ENCODE results near the gene CDH6. TPM values are rescaled to one million over a fixed set of nuclear protein-coding genes. Genes with fewer than 3 reads are reported as not detected.

The CDH6 gene
- not detected in 2 replicates for total RNA-seq

DNA sequence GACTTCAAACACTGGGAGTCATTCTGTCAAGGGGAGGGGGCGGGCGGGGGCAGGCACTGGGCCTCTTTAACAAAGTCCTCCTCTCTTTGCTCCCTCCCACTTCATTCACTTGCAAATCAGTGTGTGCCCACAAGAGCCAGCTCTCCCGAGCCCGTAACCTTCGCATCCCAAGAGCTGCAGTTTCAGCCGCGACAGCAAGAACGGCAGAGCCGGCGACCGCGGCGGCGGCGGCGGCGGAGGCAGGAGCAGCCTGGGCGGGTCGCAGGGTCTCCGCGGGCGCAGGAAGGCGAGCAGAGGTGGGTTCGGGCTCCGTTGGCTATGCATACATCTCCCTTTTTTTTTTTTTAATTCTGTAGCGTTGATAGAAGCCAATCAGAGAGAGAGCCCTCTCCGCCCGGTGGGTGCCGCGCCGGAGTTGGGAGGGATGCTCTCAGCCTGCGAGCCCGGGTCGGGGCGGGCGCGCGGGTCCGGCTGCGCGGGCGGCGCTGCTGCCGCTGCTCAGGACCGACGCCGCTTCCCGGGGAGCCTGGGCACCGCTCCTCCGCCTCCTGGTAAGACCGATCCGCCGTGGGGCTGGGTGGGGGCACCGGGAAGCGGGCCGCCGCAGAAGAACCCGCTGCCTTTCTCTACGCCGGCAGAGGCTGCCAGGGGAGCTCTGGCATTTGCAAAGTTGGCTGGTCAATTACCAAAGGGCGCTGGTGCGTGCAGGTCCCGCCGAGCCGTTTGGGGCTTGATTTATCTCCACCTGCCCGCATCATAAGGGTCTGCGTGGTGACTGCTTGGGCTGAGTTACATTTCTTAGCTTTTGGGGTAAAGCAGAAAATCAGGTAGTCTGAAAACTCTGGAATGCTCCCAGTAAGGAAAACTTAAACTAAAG is at the start of gene CDH6:
TSS of gene CDH6 (plus strand) at position 96 of the 877 bp plus-strand sequence. CDS start 73,788 bp downstream, outside the sequence.
- Mint-ChIP-seq H3K27ac (no peak within 1 kb of the TSS), H3K4me1 (peaks cover 2% of the 10 kb centered on the region), H3K27me3 (peaks cover 29% of the 10 kb centered on the region), H3K36me3 (ENCODE audit: low read depth) (no peaks in the 10 kb centered on the region), H3K4me3 (no peak within 1 kb of the TSS), H3K9me3 (no peaks in the 10 kb centered on the region)
- ChIA-PET POLR2A (no interaction called here), CTCF (no interaction called here)
- intact Hi-C loops (cut with micrococcal nuclease): no loop called here
- DNase-seq (no peak), ATAC-seq (ENCODE audit: low read depth) (no peak)
- TF ChIP-seq, protein P1, sequence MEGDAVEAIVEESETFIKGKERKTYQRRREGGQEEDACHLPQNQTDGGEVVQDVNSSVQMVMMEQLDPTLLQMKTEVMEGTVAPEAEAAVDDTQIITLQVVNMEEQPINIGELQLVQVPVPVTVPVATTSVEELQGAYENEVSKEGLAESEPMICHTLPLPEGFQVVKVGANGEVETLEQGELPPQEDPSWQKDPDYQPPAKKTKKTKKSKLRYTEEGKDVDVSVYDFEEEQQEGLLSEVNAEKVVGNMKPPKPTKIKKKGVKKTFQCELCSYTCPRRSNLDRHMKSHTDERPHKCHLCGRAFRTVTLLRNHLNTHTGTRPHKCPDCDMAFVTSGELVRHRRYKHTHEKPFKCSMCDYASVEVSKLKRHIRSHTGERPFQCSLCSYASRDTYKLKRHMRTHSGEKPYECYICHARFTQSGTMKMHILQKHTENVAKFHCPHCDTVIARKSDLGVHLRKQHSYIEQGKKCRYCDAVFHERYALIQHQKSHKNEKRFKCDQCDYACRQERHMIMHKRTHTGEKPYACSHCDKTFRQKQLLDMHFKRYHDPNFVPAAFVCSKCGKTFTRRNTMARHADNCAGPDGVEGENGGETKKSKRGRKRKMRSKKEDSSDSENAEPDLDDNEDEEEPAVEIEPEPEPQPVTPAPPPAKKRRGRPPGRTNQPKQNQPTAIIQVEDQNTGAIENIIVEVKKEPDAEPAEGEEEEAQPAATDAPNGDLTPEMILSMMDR (IDR thresholded peaks at IDR 0.05): no peak

DNA sequence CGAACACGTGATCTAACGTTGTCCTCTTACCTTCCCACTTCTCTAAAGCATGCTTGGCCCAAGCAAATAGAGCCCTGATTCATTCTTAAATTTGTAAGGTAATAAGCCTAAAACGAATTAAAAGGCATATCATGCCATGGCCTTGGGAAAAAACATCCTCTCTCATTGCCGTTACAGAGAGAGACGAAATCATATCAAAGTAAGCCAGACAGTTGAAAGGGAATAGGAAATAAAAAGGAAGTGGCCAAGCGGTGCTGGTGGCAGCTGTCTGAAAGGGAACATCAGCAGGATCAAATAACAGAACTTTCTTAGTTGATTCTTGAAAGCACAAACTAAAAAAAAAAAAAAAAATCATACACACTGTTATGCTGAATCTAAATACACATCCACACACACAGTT is 49.1 kb upstream of the CDH6 start:
- Mint-ChIP-seq H3K27me3 (no peaks in the 10 kb centered on the region), H3K36me3 (ENCODE audit: low read depth) (no peaks in the 10 kb centered on the region), H3K9me3 (peaks cover 2% of the 10 kb centered on the region), H3K4me3 (no peak overlapping the region), H3K4me1 (no peaks in the 10 kb centered on the region), H3K27ac (no peak overlapping the region)
- no peak for DNase-seq
- intact Hi-C loops (cut with micrococcal nuclease): no loop called here
- ChIA-PET CTCF (no interaction called here), POLR2A (no interaction called here)
- ATAC-seq (ENCODE audit: low read depth): no peak
- TF ChIP-seq, protein P1 (IDR thresholded peaks at IDR 0.05): no peak

DNA sequence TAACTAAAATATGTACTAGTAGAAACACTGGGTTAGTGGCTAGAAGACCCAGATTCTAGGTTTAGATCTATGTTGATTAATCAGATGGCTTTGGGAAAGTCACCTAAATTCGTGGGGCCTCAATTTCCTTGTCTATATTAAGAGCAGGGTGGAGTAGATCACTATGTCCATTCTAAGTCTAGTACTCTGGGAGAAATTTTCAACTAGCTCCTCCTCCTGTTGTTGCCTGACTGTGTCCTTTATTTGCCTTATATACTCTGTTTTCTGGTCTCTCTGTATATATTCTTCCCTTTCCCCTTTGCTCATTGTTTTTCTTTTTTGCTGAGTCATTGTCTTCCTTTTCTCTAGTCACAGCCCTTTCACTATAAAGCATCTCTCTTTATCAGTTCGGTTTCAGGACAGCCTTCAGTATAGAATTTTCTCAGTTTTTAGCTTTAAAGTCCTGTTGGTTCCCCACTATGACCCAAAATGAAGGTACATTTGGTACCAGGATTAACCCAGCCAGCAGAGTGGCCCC is 44.5 kb upstream of the CDH6 start:
- no peaks in the 10 kb centered on the region for H3K27me3 Mint-ChIP-seq
- DNase-seq (no peak), ATAC-seq (ENCODE audit: low read depth) (no peak)
- peaks cover 2% of the 10 kb centered on the region for H3K9me3 Mint-ChIP-seq
- POLR2A ChIA-PET: no interaction called here
- H3K4me3 Mint-ChIP-seq: no peak overlapping the region
- intact Hi-C loops (cut with micrococcal nuclease): no loop called here
- CTCF ChIA-PET: no interaction called here
- H3K4me1 Mint-ChIP-seq: no peaks in the 10 kb centered on the region
- H3K36me3 Mint-ChIP-seq (ENCODE audit: low read depth): no peaks in the 10 kb centered on the region
- TF ChIP-seq, protein P1 (IDR thresholded peaks at IDR 0.05): no peak
- no peak overlapping the region for H3K27ac Mint-ChIP-seq

DNA sequence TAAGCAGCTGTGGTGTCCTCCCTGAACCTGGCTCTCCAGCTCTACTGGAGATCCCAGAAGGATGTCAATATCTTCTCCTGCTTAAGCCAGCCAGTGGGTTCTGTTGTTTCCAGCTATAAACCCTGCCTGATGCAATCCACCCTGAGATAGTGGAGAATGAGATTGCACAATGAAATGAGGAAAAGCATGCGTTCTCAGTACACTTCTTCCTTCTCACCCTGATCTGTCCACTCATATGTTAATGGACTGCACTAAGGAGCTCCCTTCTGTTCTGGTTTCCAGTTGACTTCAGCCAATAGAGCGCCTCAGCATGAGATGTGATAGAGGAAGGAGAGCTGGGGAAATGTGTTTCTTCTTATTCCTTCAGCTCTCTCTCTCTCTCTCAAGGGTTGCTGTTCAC is 40.0 kb upstream of the CDH6 start:
- ATAC-seq (ENCODE audit: low read depth): no peak
- POLR2A ChIA-PET: no interaction called here
- H3K27me3 Mint-ChIP-seq: no peaks in the 10 kb centered on the region
- CTCF ChIA-PET: no interaction called here
- no peaks in the 10 kb centered on the region for H3K4me1 Mint-ChIP-seq
- no peak for DNase-seq
- no peaks in the 10 kb centered on the region for H3K36me3 Mint-ChIP-seq (ENCODE audit: low read depth)
- TF ChIP-seq, protein P1 (IDR thresholded peaks at IDR 0.05): no peak
- intact Hi-C loops (cut with micrococcal nuclease): no loop called here
- H3K9me3 Mint-ChIP-seq: no peaks in the 10 kb centered on the region
- no peak overlapping the region for H3K4me3 Mint-ChIP-seq
- H3K27ac Mint-ChIP-seq: no peak overlapping the region

DNA sequence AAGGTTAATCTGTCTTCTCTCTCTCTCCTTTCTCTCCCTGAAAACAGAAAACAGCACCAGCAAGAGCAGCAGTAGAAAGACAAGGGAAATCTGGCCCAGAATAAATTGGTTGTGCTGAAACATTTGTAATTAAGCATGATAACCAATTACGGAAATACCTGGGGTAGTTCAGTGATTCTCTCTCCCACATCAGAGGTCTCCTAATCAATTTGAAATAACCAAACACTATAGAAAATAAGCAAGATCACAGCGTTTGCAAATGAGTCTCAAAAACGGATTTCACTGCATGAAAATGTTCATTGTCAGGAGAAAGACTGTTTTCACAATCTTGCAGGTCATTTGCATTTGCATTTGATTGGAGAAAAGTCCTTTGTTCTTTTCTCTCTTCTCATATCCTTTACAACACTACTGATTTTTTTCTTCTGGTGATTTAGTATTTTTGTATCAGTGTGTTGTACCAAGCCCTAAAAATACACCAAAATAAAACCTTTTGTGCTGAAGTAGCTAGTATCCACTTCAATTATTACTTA is 36.8 kb upstream of the CDH6 start:
- intact Hi-C loops (cut with micrococcal nuclease): no loop called here
- DNase-seq: no peak
- Mint-ChIP-seq H3K4me1 (no peaks in the 10 kb centered on the region), H3K27ac (no peak overlapping the region), H3K27me3 (no peaks in the 10 kb centered on the region), H3K4me3 (no peak overlapping the region), H3K36me3 (ENCODE audit: low read depth) (no peaks in the 10 kb centered on the region), H3K9me3 (no peaks in the 10 kb centered on the region)
- ChIA-PET POLR2A (no interaction called here), CTCF (no interaction called here)
- TF ChIP-seq, protein P1 (IDR thresholded peaks at IDR 0.05): no peak
- no peak for ATAC-seq (ENCODE audit: low read depth)

Data from activated B cell treated with CpG ODN at 0.5 μM for 24 hours (primary cell).